ENCODE data around the gene BMAL1. TPM values are rescaled to one million over a fixed set of nuclear protein-coding genes. Genes with fewer than 3 reads are reported as not detected.

Gene BMAL1
- total RNA-seq, 4 donors from 2014 or later: 57.8 to 143 (median 80.8) TPM

GRCh38 chr11:13287681-13288080 lies 10.1 kb downstream of the BMAL1 start:
- Histone ChIP-seq H3K9me3 (no peaks in the 10 kb centered on the region), H3K4me3 (no peak overlapping the region), H3K4me1 (peaks cover 16% of the 10 kb centered on the region), H3K27me3 (no peaks in the 10 kb centered on the region), H3K36me3 (no peaks in the 10 kb centered on the region), H3K27ac (no peak overlapping the region)
- TF ChIP-seq POLR2A (IDR thresholded peaks at IDR 0.05) (no peak), EP300 (IDR thresholded peaks at IDR 0.05) (no peak), CTCF (IDR thresholded peaks at IDR 0.05) (no peak), POLR2AphosphoS5 (IDR thresholded peaks at IDR 0.05) (no peak)
- WGBS: 80% methylated on average over 1 of the region's 1 CpG
- DNase-seq (ENCODE audit: low spot score in 2 of 2): no peak

GRCh38 chr11:13288375-13289029 lies 10.9 kb downstream of the BMAL1 start:
- Histone ChIP-seq H3K4me1 (peaks cover 13% of the 10 kb centered on the region), H3K27ac (no peak overlapping the region), H3K27me3 (no peaks in the 10 kb centered on the region), H3K9me3 (no peaks in the 10 kb centered on the region), H3K36me3 (no peaks in the 10 kb centered on the region), H3K4me3 (no peak overlapping the region)
- DNase-seq (ENCODE audit: low spot score in 2 of 2): no peak
- 83% methylated on average over 3 of the region's 3 CpGs for WGBS
- TF ChIP-seq POLR2AphosphoS5 (IDR thresholded peaks at IDR 0.05): no peak
- no peak for TF ChIP-seq EP300 (IDR thresholded peaks at IDR 0.05)
- no peak for TF ChIP-seq POLR2A (IDR thresholded peaks at IDR 0.05)
- TF ChIP-seq CTCF (IDR thresholded peaks at IDR 0.05): no peak

- Histone ChIP-seq H3K27me3 (no peaks in the 10 kb centered on the region), H3K9me3 (no peaks in the 10 kb centered on the region), H3K4me1 (peaks cover 13% of the 10 kb centered on the region), H3K4me3 (no peak overlapping the region), H3K36me3 (no peaks in the 10 kb centered on the region), H3K27ac (no peak overlapping the region)
- DNase-seq (ENCODE audit: low spot score in 2 of 2): no peak
- 72% methylated on average over 1 of the region's 1 CpG for WGBS
- TF ChIP-seq EP300 (IDR thresholded peaks at IDR 0.05) (no peak), CTCF (IDR thresholded peaks at IDR 0.05) (no peak), POLR2AphosphoS5 (IDR thresholded peaks at IDR 0.05) (no peak), POLR2A (IDR thresholded peaks at IDR 0.05) (no peak)
Measured at GRCh38 chr11:13289081-13289480, 11.5 kb downstream of the BMAL1 start.

- H3K9me3 ChIP-seq: no peaks in the 10 kb centered on the region
- no peak for TF ChIP-seq POLR2A (IDR thresholded peaks at IDR 0.05)
- no peak for TF ChIP-seq CTCF (IDR thresholded peaks at IDR 0.05)
- no peak for TF ChIP-seq POLR2AphosphoS5 (IDR thresholded peaks at IDR 0.05)
- no peak for TF ChIP-seq EP300 (IDR thresholded peaks at IDR 0.05)
- peak in 1 of 2 donors; percentile 16 for DNase-seq (ENCODE audit: low spot score in 2 of 2)
- H3K4me1 ChIP-seq: peaks cover 23% of the 10 kb centered on the region
- H3K27me3 ChIP-seq: no peaks in the 10 kb centered on the region
- no peaks in the 10 kb centered on the region for H3K36me3 ChIP-seq
- WGBS: 51% methylated on average over 5 of the region's 5 CpGs
- no peak overlapping the region for H3K4me3 ChIP-seq
- H3K27ac ChIP-seq: no peak overlapping the region
Measured at GRCh38 chr11:13290221-13290980, 12.8 kb downstream of the BMAL1 start.

- no peak overlapping the region for H3K4me3 ChIP-seq
- H3K36me3 ChIP-seq: no peaks in the 10 kb centered on the region
- H3K27ac ChIP-seq: no peak overlapping the region
- no peak for DNase-seq (ENCODE audit: low spot score in 2 of 2)
- H3K27me3 ChIP-seq: no peaks in the 10 kb centered on the region
- TF ChIP-seq POLR2AphosphoS5 (IDR thresholded peaks at IDR 0.05) (no peak), POLR2A (IDR thresholded peaks at IDR 0.05) (no peak), EP300 (IDR thresholded peaks at IDR 0.05) (no peak), CTCF (IDR thresholded peaks at IDR 0.05) (no peak)
- peaks cover 19% of the 10 kb centered on the region for H3K4me1 ChIP-seq
- 97% methylated on average over 3 of the region's 3 CpGs for WGBS
- H3K9me3 ChIP-seq: no peaks in the 10 kb centered on the region
Measured at GRCh38 chr11:13291361-13291760, 13.8 kb downstream of the BMAL1 start.

Data from suprapubic skin (tissue), 4 donors.